GM12878 (cell line): ENCODE measurements around the gene WWP2. TPM values are rescaled to one million over a fixed set of nuclear protein-coding genes. Genes with fewer than 3 reads are reported as not detected.

Experiments
- ATAC-seq: fragments of 200-7000 bp; cut with Tn5 transposase; 3 replicates; pipeline ENCODE4 v1.9.1; 2020; ENCODE audit warnings: mild to moderate bottlenecking, moderate library complexity
- BruUV-seq: library from RNA; stranded (reverse); fragments of 400-500 nt; replicated peaks from 2 replicates; lab custom pipeline; 2021; lab: Mats Ljungman, UMichigan
- CTCF ChIA-PET: fragments of 300-600 bp; sonication (Branson Sonifier 250); formaldehyde crosslinking; extraction: SDS; loops from one replicate; lab custom pipeline; 2021; ENCODE audit warnings: inconsistent platforms; lab: Yijun Ruan, JAX
- POLR2A ChIA-PET: fragments of 350-600 bp; formaldehyde crosslinking; extraction: SDS; loops from one replicate; lab custom pipeline; 2021; ENCODE audit warnings: inconsistent platforms; lab: Charles Lee
- RAD21 ChIA-PET: fragments of 300-600 bp; sonication (Branson Sonifier 250); formaldehyde crosslinking; loops from one replicate; lab custom pipeline; 2023; ENCODE audit warnings: antibody characterized with exemption; ENCODE audit not compliant: unreplicated experiment; lab: Charles Lee
- SMC1A ChIA-PET: fragments of 300-600 bp; sonication (Branson Sonifier 250); formaldehyde crosslinking; loops from one replicate; lab custom pipeline; 2023; ENCODE audit not compliant: unreplicated experiment, uncharacterized antibody; lab: Charles Lee
- DNase-seq: peaks from one replicate; pipeline ENCODE4 v3.0.0-alpha.2; 2011; ENCODE audit warnings: low read depth, low spot score
- FAIRE-seq: peaks from 3 replicates; lab custom pipeline; 2011; peaks lifted over from hg19 to GRCh38; lab: Jason Lieb, UNC
- H2AFZ ChIP-seq: 2 replicates; pipeline ENCODE4 v1.6.0; 2011; ENCODE audit warnings: low read depth, low read length, control low read depth; ENCODE audit not compliant: control insufficient read depth
- H3K27ac ChIP-seq: 2 replicates; pipeline ENCODE4 v1.5.1; 2011; ENCODE audit warnings: control low read depth; ENCODE audit not compliant: control insufficient read depth, insufficient read depth
- H3K27me3 ChIP-seq, 2 experiments: replicated peaks in 1 of 2; 2 replicates each; pipeline versions ENCODE4 v1.6.0 to v1.6.1; 2011; ENCODE audit warnings: low read length in 1 of 2; ENCODE audit not compliant: control insufficient read depth in 2 of 2, insufficient read depth in 2 of 2
- H3K36me3 ChIP-seq, 2 experiments: 2 replicates each; pipeline ENCODE4 v1.5.1; 2011; ENCODE audit warnings: low read length in 1 of 2; ENCODE audit not compliant: control insufficient read depth in 2 of 2, insufficient read depth in 2 of 2
- H3K4me1 ChIP-seq: 2 replicates; pipeline ENCODE4 v1.6.1; 2011; ENCODE audit warnings: mild to moderate bottlenecking, low read length, moderate library complexity, mixed read lengths; ENCODE audit not compliant: control insufficient read depth, insufficient read depth
- H3K4me2 ChIP-seq: 2 replicates; pipeline ENCODE4 v1.6.0; 2011; ENCODE audit warnings: control low read depth; ENCODE audit not compliant: control insufficient read depth, insufficient read depth
- H3K4me3 ChIP-seq: fragments of 200-600 bp; sonication (generic); 2 replicates; pipeline ENCODE4 v1.5.1; 2016
- H3K79me2 ChIP-seq: 2 replicates; pipeline ENCODE4 v1.6.0; 2011; ENCODE audit warnings: low read length; ENCODE audit not compliant: control insufficient read depth, insufficient read depth
- H3K9ac ChIP-seq: 2 replicates; pipeline ENCODE4 v1.8.0; 2011; ENCODE audit warnings: low read length, control low read depth, mixed read lengths; ENCODE audit not compliant: control insufficient read depth, insufficient read depth
- H3K9me3 ChIP-seq: replicated peaks from 3 replicates; pipeline ENCODE4 v1.5.1; 2011; ENCODE audit warnings: mild to moderate bottlenecking, low read length; ENCODE audit not compliant: control insufficient read depth, insufficient read depth
- H4K20me1 ChIP-seq: 2 replicates; pipeline ENCODE4 v1.6.0; 2011; ENCODE audit not compliant: control insufficient read depth, insufficient read depth
- BCL11A ChIP-seq: IDR thresholded peaks from 2 replicates; pipeline ENCODE4 v1.6.1; 2011; ENCODE audit warnings: low read depth, low read length
- BRCA1 ChIP-seq: IDR thresholded peaks from 2 replicates; pipeline ENCODE4 v1.6.1; 2011; ENCODE audit warnings: low read depth, low read length, improper control_type of control experiment
- EZH2 ChIP-seq: IDR thresholded peaks from 2 replicates; pipeline ENCODE4 v1.6.1; 2012; ENCODE audit warnings: low read depth, mild to moderate bottlenecking, control low read depth, inconsistent platforms, low read length, borderline replicate concordance; ENCODE audit not compliant: control insufficient read depth
- JUND ChIP-seq: IDR thresholded peaks from 2 replicates; pipeline ENCODE4 v1.6.1; 2012; ENCODE audit warnings: low read depth, mild to moderate bottlenecking, low read length, improper control_type of control experiment, moderate library complexity
- MYC ChIP-seq: IDR thresholded peaks from 2 replicates; pipeline ENCODE4 v1.6.1; 2011; ENCODE audit warnings: mild to moderate bottlenecking, low read length, moderate library complexity, inconsistent platforms; ENCODE audit not compliant: insufficient read depth, insufficient replicate concordance, insufficient read length, severe bottlenecking
- POU2F2 ChIP-seq: IDR thresholded peaks from 3 replicates; pipeline ENCODE4 v1.6.1; 2011; ENCODE audit warnings: low read depth, mild to moderate bottlenecking, low read length, borderline replicate concordance
- SRF ChIP-seq, 2 experiments: IDR thresholded peaks; 2 replicates each; pipeline ENCODE4 v1.6.1; 2011; ENCODE audit warnings: low read depth in 2 of 2, low read length in 2 of 2, mild to moderate bottlenecking in 1 of 2, moderate library complexity in 1 of 2
- WGBS: methylation state at CpG from one replicate; pipeline ENCODE4 v1.1.6; 2016; ENCODE audit warnings: low lambda C conversion rate; ENCODE audit not compliant: insufficient replicate concordance, insufficient coverage; ENCODE audit errors: missing lambda C conversion rate; 5-methylcytosine and 5-hydroxymethylcytosine counted together
- in situ Hi-C: fragments of 300-500 bp; cut with MboI; formaldehyde crosslinking; loops from 9 replicates; pipeline ENCODE4 v1.14.3; 2018; ENCODE audit warnings: mixed read lengths
- intact Hi-C: fragments of 100-400 bp; cut with micrococcal nuclease; formaldehyde crosslinking; loops from one replicate; pipeline ENCODE4 v1.14.2; 2022; ENCODE audit not compliant: unreplicated experiment
- polyA plus RNA-seq, 11 experiments: library from polyadenylated mRNA; depleted of rRNA in 4 of 11; unstranded in 6 of 11; stranded (reverse) in 5 of 11; fragments of >200 nt; fragmentation: Nextera tagmentation in 4 of 11; fragmentation: Illumina TruSeq in 1 of 11; extraction: Ambion mirVana in 4 of 11; extraction: Trizol in 1 of 11; gene quantifications; 1 replicate in 1 of 11; 2 replicates in 10 of 11; pipeline versions ENCODE4 v1.2.1 to v1.2.3, GENCODE V29; 2011 to 2016; ENCODE audit warnings: inconsistent platforms in 2 of 11, missing spikeins in 2 of 11, low read depth in 1 of 11
- total RNA-seq, 4 experiments: library from RNA; depleted of rRNA in 3 of 4; stranded (reverse); fragments of >200 nt in 3 of 4; fragmentation: Illumina TruSeq in 1 of 4; extraction: Trizol in 1 of 4; gene quantifications; 2 replicates each; pipeline versions ENCODE4 v1.2.1 to v1.2.3, GENCODE V29; 2013 to 2021

Gene WWP2
- total and polyA plus RNA-seq, 10 of the 15 experiments (the other 5 are each of a cell fraction or from before 2014, with no cell fraction given), result 2.8 to 47.0 (median 23.8) TPM

GRCh38 chr16:69904495-69905170 lies 142.5 kb downstream of the WWP2 start:
- H3K27me3 ChIP-seq, result no peaks in the 10 kb centered on the region
- ChIA-PET RAD21 (no interaction called here), SMC1A (interaction anchor here (1.0 kb wide), 1 partner anchor 8 kb away, joined by 4 read pairs; no protein-coding TSS in a partner anchor), CTCF (interaction anchor here (1.6 kb wide), 1 partner anchor 26 kb away, joined by 4 read pairs; no protein-coding TSS in a partner anchor), POLR2A (interaction anchor here (1.0 kb wide), 1 partner anchor 24 kb away, joined by 5 read pairs; no protein-coding TSS in a partner anchor)
- intact Hi-C loops (no loop called here), in situ Hi-C loops (no loop called here)
- ATAC-seq (no peak), DNase-seq (no peak), FAIRE-seq (no peak)
- no peak overlapping the region for H3K4me3 ChIP-seq
- H4K20me1 ChIP-seq, result no peaks in the 10 kb centered on the region
- H3K27ac ChIP-seq, result no peak overlapping the region
- H3K4me1 ChIP-seq, result no peaks in the 10 kb centered on the region
- no peak overlapping the region for H2AFZ ChIP-seq
- H3K4me2 ChIP-seq, result no peak overlapping the region
- H3K9ac ChIP-seq, result no peak overlapping the region
- peaks cover 2 to 4% of the 10 kb centered on the region in 2 experiments; a peak in 2 of 4 replicates for H3K36me3 ChIP-seq
- BruUV-seq, result no TSS peak
- H3K79me2 ChIP-seq, result no peaks in the 10 kb centered on the region
- TF ChIP-seq JUND (no peak), POU2F2 (no peak), EZH2 (no peak), BRCA1 (no peak), MYC (no peak), BCL11A (no peak), SRF (IDR thresholded peaks at IDR 0.05; ENCODE audit: low read depth in 2 of 2, low read length in 2 of 2) (peak; percentile 34 to 42; a peak in 3 of 4 replicates)
- H3K9me3 ChIP-seq, result no peaks in the 10 kb centered on the region
- 96% methylated on average over 9 of the region's 9 CpGs for WGBS
